Ovary (tissue), 9 donors: ENCODE measurements around the gene TRABD2B. TPM values are rescaled to one million over a fixed set of nuclear protein-coding genes. Genes with fewer than 3 reads are reported as not detected.

Experiments
- DNase-seq, 5 donors: peaks; one replicate each; pipeline ENCODE4 v3.0.0-alpha.2; 2019 to 2020
- H3K27ac ChIP-seq, 2 donors: fragments of 200-600 bp; one replicate each; pipeline versions ENCODE4 v1.5.1 to v1.8.0; 2019 to 2022
- H3K27me3 ChIP-seq: fragments of 200-600 bp; one replicate; pipeline ENCODE4 v1.8.0; 2022
- H3K36me3 ChIP-seq: fragments of 200-600 bp; sonication (generic); one replicate; pipeline ENCODE4 v1.5.1; 2019
- H3K4me1 ChIP-seq: one replicate; pipeline ENCODE4 v1.8.1; 2013; ENCODE audit warnings: mild to moderate bottlenecking, moderate library complexity; ENCODE audit not compliant: insufficient read depth
- H3K4me3 ChIP-seq: fragments of 200-600 bp; sonication (generic); one replicate; pipeline ENCODE4 v1.5.1; 2017
- H3K9me3 ChIP-seq, 2 donors: fragments of 200-600 bp in 1 of 2; sonication (generic) in 1 of 2; one replicate each; pipeline versions ENCODE4 v1.5.1 to v1.8.1; 2013 to 2019; ENCODE audit warnings: mild to moderate bottlenecking in 1 of 2, moderate library complexity in 1 of 2
- EP300 ChIP-seq: sonication (generic); formaldehyde crosslinking; IDR thresholded peaks from one replicate; pipeline ENCODE4 v1.6.1; 2017; ENCODE audit warnings: antibody characterized with exemption
- POLR2A ChIP-seq: fragments of 450-650 bp; IDR thresholded peaks from one replicate; pipeline ENCODE4 v1.6.1; 2017; ENCODE audit warnings: antibody characterized with exemption, mild to moderate bottlenecking, moderate library complexity
- WGBS, 3 donors: extraction: QIAGEN DNeasy Blood & Tissue Kit in 1 of 3; methylation state at CpG; one replicate each; pipeline versions ENCODE4 v1.1.5 to v1.1.7; 2013 to 2017; 5-methylcytosine and 5-hydroxymethylcytosine counted together
- intact Hi-C, 4 donors: fragments of 100-400 bp; cut with DNase I; formaldehyde crosslinking; loops; one replicate each; pipeline versions ENCODE4 v1.11.0 to v1.15.1; 2022 to 2023
- polyA plus RNA-seq, 2 donors: library from polyadenylated mRNA; stranded (reverse); fragments of 200-250 nt in 1 of 2; fragments of 350-450 nt in 1 of 2; fragmentation: Illumina TruSeq in 1 of 2; extraction: RNeasy Lipid Tissue Mini Kit (QIAGEN cat#74804) in 1 of 2; gene quantifications; one replicate each; pipeline ENCODE4 v1.2.3, GENCODE V29; 2013 to 2014
- total RNA-seq, 7 donors: library from RNA; depleted of rRNA in 2 of 7; stranded (reverse); fragments of >200 nt in 2 of 7; fragmentation: NEBNext Ultra II Directional in 3 of 7; extraction: Animal tissue kit (Norgen Biotek cat#: 25700) in 3 of 7; gene quantifications; one replicate each; pipeline versions ENCODE4 v1.1.0 to v1.2.4, GENCODE V29; 2016 to 2023
- TF ChIP-seq, protein P1 (sequence below), 3 donors: fragments of 450-650 bp in 2 of 3; fragments of 200-600 bp in 1 of 3; IDR thresholded peaks; one replicate each; pipeline versions ENCODE4 v1.5.1 to v1.8.0; 2016 to 2022; ENCODE audit warnings: antibody characterized with exemption in 3 of 3, mild to moderate bottlenecking in 1 of 3
- donor health status: DM: no; HTN: no; CAD: no; lungs with moderate emphysema.
- donor health status: DM: no; HTN: no; CAD: no.
- donor health status: Bipolar disorder and iron deficiency.
- donor health status: DM: yes; HTN: yes; CAD: no.
- donor health status: DM: no; HTN: no; CAD: no.
- donor health status: DM: yes; HTN: yes; CAD: no.

TRABD2B gene
- total and polyA plus RNA-seq, 9 donors: 0.18 to 1.6 (median 0.52) TPM

DNA sequence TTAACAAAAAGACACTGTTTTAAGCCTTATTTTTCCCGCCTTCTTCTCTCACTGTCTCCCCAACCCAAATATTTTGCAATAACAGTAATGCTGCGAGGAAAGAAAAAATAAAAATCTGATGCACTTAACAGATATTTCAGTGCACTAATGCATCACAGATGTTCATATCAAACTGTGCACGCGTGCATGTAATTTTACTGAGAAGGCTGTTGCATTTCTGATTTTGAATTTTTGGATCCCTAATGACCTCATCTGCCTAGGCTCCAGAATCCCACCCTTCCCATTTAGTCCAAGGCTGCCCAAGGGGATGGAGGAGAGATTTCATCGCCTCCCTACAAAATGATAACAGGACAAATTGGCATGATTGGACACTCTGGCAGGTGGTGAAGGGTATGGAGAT, 5.5 kb downstream of the TRABD2B start:
- no peak for DNase-seq
- Histone ChIP-seq H3K9me3 (no peaks in the 10 kb centered on the region), H3K36me3 (no peaks in the 10 kb centered on the region), H3K4me1 (peaks cover 2% of the 10 kb centered on the region), H3K27ac (no peak overlapping the region), H3K27me3 (no peaks in the 10 kb centered on the region), H3K4me3 (no peak overlapping the region)
- TF ChIP-seq, protein P1, sequence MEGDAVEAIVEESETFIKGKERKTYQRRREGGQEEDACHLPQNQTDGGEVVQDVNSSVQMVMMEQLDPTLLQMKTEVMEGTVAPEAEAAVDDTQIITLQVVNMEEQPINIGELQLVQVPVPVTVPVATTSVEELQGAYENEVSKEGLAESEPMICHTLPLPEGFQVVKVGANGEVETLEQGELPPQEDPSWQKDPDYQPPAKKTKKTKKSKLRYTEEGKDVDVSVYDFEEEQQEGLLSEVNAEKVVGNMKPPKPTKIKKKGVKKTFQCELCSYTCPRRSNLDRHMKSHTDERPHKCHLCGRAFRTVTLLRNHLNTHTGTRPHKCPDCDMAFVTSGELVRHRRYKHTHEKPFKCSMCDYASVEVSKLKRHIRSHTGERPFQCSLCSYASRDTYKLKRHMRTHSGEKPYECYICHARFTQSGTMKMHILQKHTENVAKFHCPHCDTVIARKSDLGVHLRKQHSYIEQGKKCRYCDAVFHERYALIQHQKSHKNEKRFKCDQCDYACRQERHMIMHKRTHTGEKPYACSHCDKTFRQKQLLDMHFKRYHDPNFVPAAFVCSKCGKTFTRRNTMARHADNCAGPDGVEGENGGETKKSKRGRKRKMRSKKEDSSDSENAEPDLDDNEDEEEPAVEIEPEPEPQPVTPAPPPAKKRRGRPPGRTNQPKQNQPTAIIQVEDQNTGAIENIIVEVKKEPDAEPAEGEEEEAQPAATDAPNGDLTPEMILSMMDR (IDR thresholded peaks at IDR 0.05): no peak
- intact Hi-C loops: loop anchor here in 1 of 4 donors (10.0 kb wide), 2 partner anchors 57 to 207 kb away; no protein-coding TSS in a partner anchor
- 86 to 96% (median 93%) methylated on average over 5 of the region's 5 CpGs for WGBS, 3 donors

DNA sequence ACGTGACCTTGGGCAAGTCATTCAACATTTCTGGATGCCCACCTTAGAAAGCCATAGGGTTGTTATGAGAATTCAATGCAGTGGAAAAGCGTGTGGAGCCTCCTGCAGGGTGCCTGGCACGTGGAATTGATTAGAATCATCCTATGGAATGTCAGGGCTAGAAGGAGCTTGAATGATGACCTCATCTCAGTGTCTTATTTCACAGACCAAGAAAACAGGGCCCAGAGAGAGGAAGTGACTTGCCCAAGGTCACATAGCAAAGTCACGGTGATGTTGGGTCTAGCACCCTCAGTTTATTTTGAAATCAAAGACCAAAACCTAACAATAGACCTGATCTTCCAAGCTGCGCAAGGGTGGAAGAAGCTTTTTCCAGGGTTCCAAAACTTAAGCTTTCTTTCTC, 6.0 kb downstream of the TRABD2B start:
- 78 to 84% (median 84%) methylated on average over 5 of the region's 5 CpGs for WGBS, 3 donors
- H3K27me3 ChIP-seq: no peaks in the 10 kb centered on the region
- H3K4me1 ChIP-seq: peaks cover 3% of the 10 kb centered on the region
- H3K36me3 ChIP-seq: no peaks in the 10 kb centered on the region
- intact Hi-C loops: loop anchor here in 1 of 4 donors (10.0 kb wide), 2 partner anchors 56 to 206 kb away; no protein-coding TSS in a partner anchor
- H3K9me3 ChIP-seq: no peaks in the 10 kb centered on the region
- H3K27ac ChIP-seq: no peak overlapping the region
- no peak for DNase-seq
- no peak for TF ChIP-seq EP300
- TF ChIP-seq, protein P1 (IDR thresholded peaks at IDR 0.05): no peak
- TF ChIP-seq POLR2A: no peak
- no peak overlapping the region for H3K4me3 ChIP-seq

- H3K4me3 ChIP-seq: no peak overlapping the region
- no peak for DNase-seq
- H3K27ac ChIP-seq: no peak overlapping the region
- H3K27me3 ChIP-seq: no peaks in the 10 kb centered on the region
- 87 to 95% (median 92%) methylated on average over 4 of the region's 4 CpGs for WGBS, 3 donors
- no peaks in the 10 kb centered on the region for H3K36me3 ChIP-seq
- TF ChIP-seq, protein P1 (IDR thresholded peaks at IDR 0.05): no peak
- TF ChIP-seq POLR2A (no peak), EP300 (no peak)
- peaks cover 3% of the 10 kb centered on the region for H3K4me1 ChIP-seq
- no peaks in the 10 kb centered on the region for H3K9me3 ChIP-seq
- intact Hi-C loops: loop anchor here in 1 of 4 donors (10.0 kb wide), 2 partner anchors 55 to 205 kb away; no protein-coding TSS in a partner anchor
Measured at GRCh38 chr1:47990286-47990685, 6.9 kb downstream of the TRABD2B start.

GRCh38 chr1:47987601-47988000, 9.6 kb downstream of the TRABD2B start:
- 83 to 90% (median 86%) methylated on average over 11 of the region's 11 CpGs for WGBS, 3 donors
- intact Hi-C loops: no loop called here

More at GRCh38 chr1:47987601-47988000, 9.6 kb downstream of the TRABD2B start:
- no peaks in the 10 kb centered on the region for H3K36me3 ChIP-seq
- H3K4me3 ChIP-seq: no peak overlapping the region
- DNase-seq: no peak
- no peak for TF ChIP-seq POLR2A
- TF ChIP-seq, protein P1 (IDR thresholded peaks at IDR 0.05): no peak
- peaks cover 7% of the 10 kb centered on the region for H3K4me1 ChIP-seq
- H3K9me3 ChIP-seq: no peaks in the 10 kb centered on the region
- no peak overlapping the region for H3K27ac ChIP-seq
- no peaks in the 10 kb centered on the region for H3K27me3 ChIP-seq
